Gastroesophageal sphincter (tissue), 4 donors: ENCODE measurements around the gene EPHX1. TPM values are rescaled to one million over a fixed set of nuclear protein-coding genes. Genes with fewer than 3 reads are reported as not detected.

ENCODE experiments used
- ATAC-seq: fragments of 150-250 bp; one replicate; pipeline ENCODE4 v1.9.1; 2016; ENCODE audit warnings: mild to moderate bottlenecking, moderate library complexity
- H3K27ac ChIP-seq, 4 donors: fragments of 200-600 bp; sonication (generic) in 3 of 4; 1 replicate in 3 of 4; 2 replicates in 1 of 4; pipeline ENCODE4 v1.5.1; 2016 to 2019
- H3K27me3 ChIP-seq: fragments of 200-600 bp; sonication (generic); one replicate; pipeline ENCODE4 v1.5.1; 2019
- H3K36me3 ChIP-seq, 2 donors: fragments of 200-600 bp; sonication (generic); one replicate each; pipeline ENCODE4 v1.5.1; 2019; ENCODE audit warnings: control low read depth in 1 of 2
- H3K4me1 ChIP-seq, 3 donors: fragments of 200-600 bp; sonication (generic); 1 replicate in 2 of 3; 2 replicates in 1 of 3; pipeline ENCODE4 v1.5.1; 2016 to 2019; ENCODE audit warnings: control low read depth in 2 of 3
- H3K4me3 ChIP-seq, 2 donors: fragments of 200-600 bp; sonication (generic); one replicate each; pipeline ENCODE4 v1.5.1; 2019; ENCODE audit warnings: mild to moderate bottlenecking in 1 of 2, moderate library complexity in 1 of 2
- H3K9me3 ChIP-seq, 3 donors: fragments of 200-600 bp; sonication (generic); one replicate each; pipeline ENCODE4 v1.5.1; 2017 to 2019; ENCODE audit warnings: control low read depth in 2 of 3
- EP300 ChIP-seq: sonication (generic); formaldehyde crosslinking; IDR thresholded peaks from one replicate; pipeline ENCODE4 v1.6.1; 2017; ENCODE audit warnings: antibody characterized with exemption, mild to moderate bottlenecking
- POLR2A ChIP-seq, 2 donors: fragments of 450-650 bp; IDR thresholded peaks; one replicate each; pipeline ENCODE4 v1.6.1; 2017; ENCODE audit warnings: antibody characterized with exemption in 2 of 2, mild to moderate bottlenecking in 2 of 2, moderate library complexity in 1 of 2
- POLR2AphosphoS5 ChIP-seq: sonication (generic); formaldehyde crosslinking; IDR thresholded peaks from one replicate; pipeline ENCODE4 v1.6.1; 2017; ENCODE audit warnings: antibody characterized with exemption
- WGBS, 2 donors: methylation state at CpG; one replicate each; pipeline ENCODE4 v1.1.5; 2018; ENCODE audit warnings: low coverage in 1 of 2; 5-methylcytosine and 5-hydroxymethylcytosine counted together
- total RNA-seq, 4 donors: library from RNA; depleted of rRNA; stranded (reverse); fragments of >200 nt; gene quantifications; one replicate each; pipeline ENCODE4 v1.1.0, GENCODE V29; 2016
- TF ChIP-seq, protein P1 (sequence below), 4 experiments: fragments of 200-600 bp in 2 of 4; fragments of 450-650 bp in 2 of 4; sonication (generic) in 1 of 4; IDR thresholded peaks; one replicate each; pipeline ENCODE4 v1.5.1; 2017 to 2019; ENCODE audit warnings: antibody characterized with exemption in 4 of 4, mild to moderate bottlenecking in 2 of 4, moderate library complexity in 2 of 4

The EPHX1 gene
- total RNA-seq, 4 donors from 2014 or later, result 74.0 to 133 (median 101) TPM

- Histone ChIP-seq H3K36me3 (peaks cover 0 to 22% of the 10 kb centered on the region in 2 donors), H3K27me3 (no peaks in the 10 kb centered on the region), H3K4me3 (no peak overlapping the region), H3K27ac (no peak overlapping the region), H3K9me3 (no peaks in the 10 kb centered on the region), H3K4me1 (peaks cover 4 to 71% (median 24%) of the 10 kb centered on the region in 3 donors)
- TF ChIP-seq POLR2A (IDR thresholded peaks at IDR 0.05) (no peak), EP300 (no peak), POLR2AphosphoS5 (no peak)
- TF ChIP-seq, protein P1, sequence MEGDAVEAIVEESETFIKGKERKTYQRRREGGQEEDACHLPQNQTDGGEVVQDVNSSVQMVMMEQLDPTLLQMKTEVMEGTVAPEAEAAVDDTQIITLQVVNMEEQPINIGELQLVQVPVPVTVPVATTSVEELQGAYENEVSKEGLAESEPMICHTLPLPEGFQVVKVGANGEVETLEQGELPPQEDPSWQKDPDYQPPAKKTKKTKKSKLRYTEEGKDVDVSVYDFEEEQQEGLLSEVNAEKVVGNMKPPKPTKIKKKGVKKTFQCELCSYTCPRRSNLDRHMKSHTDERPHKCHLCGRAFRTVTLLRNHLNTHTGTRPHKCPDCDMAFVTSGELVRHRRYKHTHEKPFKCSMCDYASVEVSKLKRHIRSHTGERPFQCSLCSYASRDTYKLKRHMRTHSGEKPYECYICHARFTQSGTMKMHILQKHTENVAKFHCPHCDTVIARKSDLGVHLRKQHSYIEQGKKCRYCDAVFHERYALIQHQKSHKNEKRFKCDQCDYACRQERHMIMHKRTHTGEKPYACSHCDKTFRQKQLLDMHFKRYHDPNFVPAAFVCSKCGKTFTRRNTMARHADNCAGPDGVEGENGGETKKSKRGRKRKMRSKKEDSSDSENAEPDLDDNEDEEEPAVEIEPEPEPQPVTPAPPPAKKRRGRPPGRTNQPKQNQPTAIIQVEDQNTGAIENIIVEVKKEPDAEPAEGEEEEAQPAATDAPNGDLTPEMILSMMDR (IDR thresholded peaks at IDR 0.05), result no peak
- no peak for ATAC-seq
- WGBS, 2 donors, result 83 to 100% methylated on average over 1 to 2 of the region's 6 CpGs
Measured at GRCh38 chr1:225825078-225825477, 15.2 kb downstream of the EPHX1 start.

- H3K27me3 ChIP-seq, result no peaks in the 10 kb centered on the region
- H3K9me3 ChIP-seq, result no peaks in the 10 kb centered on the region
- TF ChIP-seq EP300, result no peak
- no peak for TF ChIP-seq POLR2A (IDR thresholded peaks at IDR 0.05)
- no peak for TF ChIP-seq POLR2AphosphoS5
- TF ChIP-seq, protein P1 (IDR thresholded peaks at IDR 0.05), result no peak
- H3K36me3 ChIP-seq, result peaks cover 0 to 27% of the 10 kb centered on the region in 2 donors
- peak overlapping the region in 2 of 4 donors; percentile 11 to 16 for H3K27ac ChIP-seq
- H3K4me1 ChIP-seq, result peaks cover 4 to 66% (median 24%) of the 10 kb centered on the region in 3 donors
- ATAC-seq, result no peak
- no peak overlapping the region for H3K4me3 ChIP-seq
- 45 to 48% methylated on average over 6 to 7 of the region's 7 CpGs for WGBS, 2 donors
Measured at GRCh38 chr1:225825607-225826007, 15.7 kb downstream of the EPHX1 start.

DNA sequence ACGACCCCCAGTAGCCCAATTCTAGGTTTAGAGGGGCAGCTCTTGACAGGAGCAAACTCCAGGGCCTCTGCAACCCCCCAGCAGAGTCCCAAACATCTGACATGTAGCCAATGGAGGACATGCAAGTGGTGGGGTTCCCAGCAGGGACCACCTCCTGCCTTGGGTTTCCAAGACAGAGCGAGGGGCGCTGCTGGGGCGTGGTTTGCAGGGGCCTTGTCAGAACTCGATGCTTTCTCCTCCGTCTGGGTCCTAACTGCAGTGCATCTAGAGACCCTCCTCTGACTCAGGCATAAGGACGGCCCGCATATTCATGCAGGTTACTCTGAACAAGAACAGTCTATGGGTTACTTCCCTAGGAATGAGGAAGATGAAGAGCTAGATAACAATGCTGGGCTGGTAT lies 17.2 kb downstream of the EPHX1 start:
- H3K27me3 ChIP-seq, result no peaks in the 10 kb centered on the region
- WGBS, 2 donors, result 70% methylated on average over 2 of the region's 8 CpGs; no CpG with 5 or more reads in 1 of the 2 donors
- ATAC-seq, result no peak

GRCh38 chr1:225828706-225829345 lies 18.9 kb downstream of the EPHX1 start:
- WGBS, 2 donors, result 82 to 88% methylated on average over 4 to 5 of the region's 14 CpGs
- Histone ChIP-seq H3K36me3 (peaks cover 0 to 53% of the 10 kb centered on the region in 2 donors), H3K27me3 (no peaks in the 10 kb centered on the region), H3K27ac (no peak overlapping the region), H3K4me3 (no peak overlapping the region), H3K4me1 (peaks cover 4 to 35% (median 22%) of the 10 kb centered on the region in 3 donors), H3K9me3 (no peaks in the 10 kb centered on the region)
- no peak for ATAC-seq
- TF ChIP-seq, protein P1 (IDR thresholded peaks at IDR 0.05), result no peak

More for the DNA sequence above, 17.2 kb downstream of the EPHX1 start:
- TF ChIP-seq POLR2A (IDR thresholded peaks at IDR 0.05), result no peak
- TF ChIP-seq POLR2AphosphoS5, result no peak
- TF ChIP-seq, protein P1 (IDR thresholded peaks at IDR 0.05), result no peak
- no peak for TF ChIP-seq EP300
- Histone ChIP-seq H3K9me3 (no peaks in the 10 kb centered on the region), H3K4me3 (no peak overlapping the region), H3K36me3 (peaks cover 0 to 42% of the 10 kb centered on the region in 2 donors), H3K27ac (no peak overlapping the region), H3K4me1 (peaks cover 4 to 52% (median 24%) of the 10 kb centered on the region in 3 donors)

- 74 to 93% methylated on average over 3 to 6 of the region's 6 CpGs for WGBS, 2 donors
- TF ChIP-seq, protein P1 (IDR thresholded peaks at IDR 0.05), result no peak
- Histone ChIP-seq H3K36me3 (peaks cover 0 to 53% of the 10 kb centered on the region in 2 donors), H3K9me3 (no peaks in the 10 kb centered on the region), H3K27ac (no peak overlapping the region), H3K4me1 (peaks cover 5 to 35% (median 18%) of the 10 kb centered on the region in 3 donors), H3K27me3 (no peaks in the 10 kb centered on the region), H3K4me3 (no peak overlapping the region)
- no peak for ATAC-seq
Measured at GRCh38 chr1:225830841-225831240, 20.9 kb downstream of the EPHX1 start.
